Stimulated activated CD8-positive, alpha-beta memory T cell treated with anti-CD3 and anti-CD28 coated beads, Interleukin-7, amount 100 ng/mL, for 48 hours (primary cell): ENCODE results near the gene WFDC8.
"Not testable (repeated sequence)": the region's sequence is repeated elsewhere in the genome, so short reads cannot be mapped to it uniquely, and the experiment has no call there.

Experiments used
- DNase-seq, 2 donors: peaks; one replicate each; pipeline ENCODE4 v3.0.0-alpha.2; 2020; ENCODE audit warnings: low read depth in 1 of 2; ENCODE audit errors: extremely low read depth in 1 of 2

The WFDC8 gene

DNA sequence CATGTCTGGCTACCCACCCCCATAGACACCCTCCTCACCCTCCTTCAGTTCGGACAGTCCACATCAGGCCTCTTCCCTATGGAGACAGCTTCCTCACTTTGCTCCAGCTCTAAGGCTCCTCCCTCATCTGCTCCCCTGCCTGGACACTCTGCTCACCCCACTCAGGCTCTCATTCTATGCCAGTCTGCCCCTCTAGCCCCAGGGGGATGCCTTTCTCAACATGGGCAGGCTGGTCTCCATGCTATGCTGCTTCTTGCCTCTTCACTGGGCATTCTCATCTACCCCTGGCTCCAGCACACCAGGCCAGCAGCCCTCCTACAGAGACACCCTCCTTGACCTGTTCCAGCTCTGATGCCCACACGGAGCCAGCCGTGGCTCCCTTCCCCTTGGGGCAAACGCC lies at the start of gene WFDC8:
WFDC8 (minus strand) TSS at position 101 of the 400 bp plus-strand sequence; CDS start at position 64, 37 bp downstream.
- DNase-seq: no peak

DNA sequence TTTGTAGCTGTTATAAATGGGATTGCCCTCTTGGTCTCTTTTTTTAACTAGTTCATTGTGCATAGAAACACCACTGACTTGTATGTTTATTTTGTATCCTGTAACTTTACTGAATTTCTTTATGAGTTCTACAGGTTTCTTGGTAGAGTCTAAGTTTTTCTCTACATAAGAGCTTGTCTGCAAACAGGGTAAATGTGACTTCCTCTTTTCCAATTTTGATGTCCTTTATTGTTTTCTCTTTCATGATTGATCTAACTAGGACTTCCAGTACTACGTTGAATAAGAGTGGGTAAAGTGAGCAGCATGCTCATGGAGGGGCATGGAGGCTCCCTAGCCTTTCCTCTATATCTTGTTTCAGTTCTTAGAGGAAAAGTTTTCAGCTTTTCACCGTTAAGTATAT lies 47.5 kb upstream of the WFDC8 start:
- DNase-seq: no peak

- no peak for DNase-seq
Observed at GRCh38 chr20:45621593-45621992, 42.5 kb upstream of the WFDC8 start.

DNA sequence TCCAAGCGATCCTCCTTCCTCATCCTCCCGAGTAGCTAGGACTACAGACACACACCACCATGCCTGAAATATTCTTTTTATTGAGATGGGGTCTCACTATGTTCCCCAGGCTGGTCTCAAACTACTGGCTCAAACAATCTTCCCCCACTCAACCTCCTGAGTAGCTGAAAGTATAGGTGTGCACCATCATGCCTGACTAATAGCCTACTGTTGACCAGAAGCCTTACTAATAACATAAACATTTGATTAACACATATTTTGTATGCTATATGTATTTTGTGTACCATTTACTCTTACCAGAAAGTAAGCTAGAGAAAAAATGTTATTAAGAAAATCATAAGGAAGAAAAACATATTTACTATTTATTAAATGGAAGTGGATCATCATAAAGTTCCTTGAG lies 38.5 kb upstream of the WFDC8 start:
- DNase-seq: no peak

DNA sequence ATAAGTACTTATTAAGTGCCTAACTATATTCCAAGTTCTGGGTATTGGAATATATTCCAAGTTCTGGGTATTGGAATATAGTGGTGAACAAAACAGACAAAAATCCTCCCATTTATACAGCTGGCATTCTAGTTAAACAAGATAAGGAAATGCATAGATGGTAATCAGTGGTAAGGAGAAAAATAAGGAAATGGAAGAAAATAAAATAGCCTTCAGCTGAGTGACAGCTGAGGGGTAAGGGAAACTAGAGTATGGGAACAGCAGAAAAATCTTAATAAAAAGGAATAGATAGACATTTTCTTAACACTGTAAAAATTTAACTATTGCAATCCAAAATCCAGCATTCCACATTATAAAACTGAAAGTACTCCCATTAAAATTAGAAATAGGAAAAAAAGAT lies 33.2 kb upstream of the WFDC8 start:
- DNase-seq: no peak

DNA sequence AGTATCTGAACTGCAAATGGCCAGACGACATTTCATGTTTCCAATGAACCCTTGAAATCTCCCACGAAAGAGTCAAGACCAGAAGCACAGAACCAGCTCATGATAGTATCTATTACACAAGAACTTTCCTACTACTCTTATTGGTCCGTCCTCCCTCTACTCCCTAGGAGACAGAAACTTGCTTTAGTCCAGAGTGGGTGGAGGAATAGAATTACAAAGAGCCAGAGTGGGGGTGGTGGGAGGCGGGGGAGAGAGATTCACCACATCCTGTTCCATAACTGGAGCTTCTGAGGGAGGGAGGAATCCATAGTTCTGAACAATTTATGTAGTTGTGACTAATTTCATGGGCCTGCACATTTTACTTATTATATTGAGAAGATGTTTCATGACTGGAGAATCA lies 32.0 kb upstream of the WFDC8 start:
- peak; percentile 28 to 60 for DNase-seq

DNA sequence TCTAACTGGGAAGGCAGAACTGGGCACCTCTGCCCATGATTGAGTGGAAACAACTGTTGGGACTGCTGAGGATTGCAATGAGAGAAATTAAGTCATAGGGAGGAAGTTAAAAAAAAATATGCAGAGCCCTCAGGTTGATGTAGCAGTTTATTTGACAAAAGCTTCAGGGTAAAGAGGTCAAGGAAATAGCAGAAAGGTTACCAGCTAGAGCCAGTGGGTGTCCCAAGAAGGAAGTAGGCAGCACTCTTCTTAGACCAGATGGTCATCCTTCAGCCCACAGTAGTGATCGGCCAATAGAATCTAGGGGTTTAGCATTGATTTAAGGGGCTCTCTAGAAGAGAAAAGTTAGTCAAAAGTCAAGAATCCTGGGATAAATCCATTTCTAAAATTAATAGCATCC lies 28.7 kb upstream of the WFDC8 start:
- no peak for DNase-seq

DNA sequence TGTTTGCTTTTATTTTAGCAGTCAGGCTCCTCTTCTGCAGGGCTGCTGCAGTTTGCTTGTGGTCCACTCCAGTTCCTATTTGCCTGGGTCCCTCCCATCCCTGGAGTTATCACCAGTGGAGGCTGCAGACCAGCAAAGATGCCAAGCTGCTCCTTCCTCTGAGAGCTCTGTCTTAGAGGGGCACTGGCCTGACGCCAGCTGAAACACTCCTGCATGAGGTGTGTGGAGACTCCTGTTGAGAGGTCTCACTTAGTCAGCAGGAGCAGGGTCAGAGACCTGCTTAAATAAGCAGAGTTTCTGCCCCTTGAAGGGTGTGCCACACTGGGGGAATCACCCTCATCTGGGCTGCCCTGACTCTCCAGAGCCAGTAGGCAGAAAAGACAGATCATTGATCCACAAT lies 16.2 kb upstream of the WFDC8 start:
- no peak for DNase-seq

GRCh38 chr20:45593498-45593897 lies 14.4 kb upstream of the WFDC8 start:
- DNase-seq: no peak

DNA sequence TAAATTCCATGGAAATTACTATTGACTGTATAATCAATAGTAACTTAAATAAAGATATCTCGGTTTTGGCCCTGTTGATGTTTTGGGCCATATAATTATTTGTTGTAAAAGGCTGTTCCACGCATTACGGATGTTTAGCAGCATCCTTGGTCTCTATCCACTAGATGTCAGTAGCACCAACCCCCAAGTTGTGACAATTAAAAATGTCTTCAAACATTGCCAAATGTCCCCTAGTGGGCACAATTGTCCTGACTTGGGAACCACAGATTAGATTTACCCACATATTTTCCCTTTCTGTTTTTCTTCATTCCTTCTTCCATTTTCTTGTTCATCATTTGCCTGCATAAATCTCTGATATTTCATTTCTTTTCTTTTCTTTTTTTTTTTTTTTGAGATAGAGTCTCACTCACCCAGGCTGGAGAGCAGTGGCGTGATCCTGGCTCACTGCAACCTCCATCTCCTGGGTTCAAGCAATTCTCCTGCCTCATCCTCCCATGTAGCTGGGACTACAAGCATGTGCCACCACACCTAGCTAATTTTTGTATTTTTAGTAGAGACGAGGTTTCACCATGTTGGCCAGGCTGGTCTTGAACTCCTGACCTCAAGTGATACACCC lies 13.6 kb upstream of the WFDC8 start:
- peak in 1 of 2 donors; percentile 3 for DNase-seq

DNA sequence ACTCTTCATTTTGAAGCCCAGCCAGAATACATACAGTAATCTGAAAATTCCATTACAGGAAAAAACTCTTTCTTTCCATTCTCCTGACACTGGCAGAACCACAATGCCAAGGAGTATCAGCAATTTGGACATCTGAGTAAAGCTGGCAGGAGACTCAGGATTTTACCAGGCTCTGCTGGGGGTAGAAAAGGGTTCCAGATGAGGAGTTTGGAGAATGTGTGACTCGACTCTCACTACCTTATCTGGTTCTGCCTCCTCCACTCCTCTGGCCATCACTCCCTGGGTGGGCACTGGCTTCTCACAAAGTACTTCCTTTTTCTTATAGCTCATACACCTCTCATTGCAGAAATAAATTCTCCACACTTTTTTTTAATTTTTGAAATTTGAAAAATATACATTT lies 10.6 kb upstream of the WFDC8 start:
- no peak for DNase-seq

GRCh38 chr20:45588800-45589199 lies 9.7 kb upstream of the WFDC8 start:
- DNase-seq: no peak

DNA sequence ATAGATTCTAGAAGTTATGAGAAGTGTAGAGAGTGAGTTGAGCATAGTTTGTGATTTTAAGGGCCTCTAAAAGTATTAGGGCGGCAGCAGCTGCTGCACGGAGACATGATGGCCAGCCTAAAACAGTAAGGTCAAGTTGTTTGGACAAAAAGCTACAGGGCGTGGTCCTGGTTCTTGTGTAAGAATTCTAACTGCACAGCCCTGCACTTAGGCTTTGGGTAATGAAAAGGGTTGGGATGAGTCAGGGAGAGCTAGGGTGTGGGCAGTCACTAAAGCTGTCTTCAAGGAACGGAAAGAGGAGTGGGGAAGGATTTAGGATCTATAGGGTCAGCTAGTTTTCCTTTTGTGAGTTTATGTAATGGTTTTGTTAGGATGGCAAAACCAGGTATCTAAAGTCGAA lies 6.9 kb upstream of the WFDC8 start:
- DNase-seq: not testable (repeated sequence)

- not testable (repeated sequence) for DNase-seq
Observed at GRCh38 chr20:45584294-45584693, 5.2 kb upstream of the WFDC8 start.

- DNase-seq: no peak
Observed at GRCh38 chr20:45583502-45583901, 4.4 kb upstream of the WFDC8 start.

- no peak for DNase-seq
Observed at GRCh38 chr20:45581702-45582101, 2.6 kb upstream of the WFDC8 start.

- no peak for DNase-seq
Observed at GRCh38 chr20:45578231-45578630, 853 bp downstream of the WFDC8 start.

- no peak for DNase-seq
Observed at GRCh38 chr20:45576995-45577394, 2.1 kb downstream of the WFDC8 start.

DNA sequence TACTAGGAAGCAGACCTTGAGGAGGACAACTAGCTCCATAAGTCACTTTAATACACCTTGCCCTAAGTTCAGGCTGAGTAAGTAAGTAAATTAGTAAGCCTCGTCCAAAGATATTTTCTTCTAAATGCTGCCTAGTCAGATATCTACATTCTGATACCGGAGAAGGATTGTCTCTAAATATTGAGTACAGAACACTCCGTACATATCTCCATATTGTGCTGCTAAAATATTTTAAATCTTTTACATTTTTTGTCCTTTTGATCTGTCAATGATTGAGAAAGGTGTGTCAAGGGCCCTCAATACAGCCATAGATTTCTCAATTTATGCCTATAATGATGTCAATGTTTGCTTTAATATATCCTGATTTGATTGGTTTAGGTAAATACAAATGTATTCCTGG lies 3.2 kb downstream of the WFDC8 start:
- no peak for DNase-seq

DNA sequence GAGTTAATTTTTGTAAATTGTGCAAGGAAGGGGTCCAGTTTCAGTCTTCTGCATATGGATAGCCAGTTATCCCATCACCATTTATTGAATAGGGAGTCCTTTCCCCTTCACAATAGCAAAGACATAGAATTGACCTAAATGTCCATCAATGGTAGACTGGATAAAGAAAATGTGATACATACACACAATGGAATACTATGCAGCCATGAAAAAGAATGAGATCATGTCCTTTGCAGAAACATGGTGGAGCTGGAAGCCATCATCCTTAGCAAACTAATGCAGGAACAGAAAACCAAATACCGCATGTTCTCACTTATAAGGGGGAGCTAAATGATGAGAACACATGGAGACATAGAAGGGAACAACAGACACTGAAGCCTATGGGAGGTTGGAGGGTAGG lies 9.4 kb downstream of the WFDC8 start:
- not testable (repeated sequence) for DNase-seq

GRCh38 chr20:45564760-45565276 lies 14.3 kb downstream of the WFDC8 start:
- DNase-seq: no peak

GRCh38 chr20:45555198-45555597 lies 23.9 kb downstream of the WFDC8 start:
- no peak for DNase-seq

GRCh38 chr20:45552456-45552855 lies 26.6 kb downstream of the WFDC8 start:
- no peak for DNase-seq
